Osteoblast (primary cell): ENCODE results near the gene KBTBD3. TPM values are rescaled to one million over a fixed set of nuclear protein-coding genes. Genes with fewer than 3 reads are reported as not detected.
"Not testable (repeated sequence)": the region's sequence is repeated elsewhere in the genome, so short reads cannot be mapped to it uniquely, and the experiment has no call there.

Experiments
- DNase-seq: peaks from one replicate; pipeline ENCODE4 v3.0.0; 2011; ENCODE audit warnings: low spot score, mixed read lengths; ENCODE audit not compliant: insufficient read length; ENCODE audit errors: missing footprints
- H2AFZ ChIP-seq: 2 replicates; pipeline ENCODE4 v1.6.0; 2011; ENCODE audit warnings: mild to moderate bottlenecking, low read length
- H3K27ac ChIP-seq: 2 replicates; pipeline ENCODE4 v1.5.1; 2011; ENCODE audit warnings: mild to moderate bottlenecking, low read depth, low read length, moderate library complexity
- H3K27me3 ChIP-seq: 2 replicates; pipeline ENCODE4 v1.6.0; 2012; ENCODE audit warnings: mild to moderate bottlenecking, control low read depth, inconsistent platforms, low read length, moderate library complexity; ENCODE audit not compliant: insufficient read depth
- H3K36me3 ChIP-seq: 2 replicates; pipeline ENCODE4 v1.5.1; 2011; ENCODE audit warnings: mild to moderate bottlenecking, low read length, control low read depth, moderate library complexity; ENCODE audit not compliant: insufficient read depth
- H3K4me1 ChIP-seq: 2 replicates; pipeline ENCODE4 v1.5.1; 2011; ENCODE audit warnings: mild to moderate bottlenecking, low read length, control low read depth, moderate library complexity; ENCODE audit not compliant: insufficient read depth
- H3K4me2 ChIP-seq: 2 replicates; pipeline ENCODE4 v1.6.0; 2011; ENCODE audit warnings: mild to moderate bottlenecking, low read length; ENCODE audit not compliant: insufficient read depth
- H3K4me3 ChIP-seq: fragments of 200-600 bp; sonication (generic); 3 replicates; pipeline ENCODE4 v1.5.1; 2012; ENCODE audit warnings: mild to moderate bottlenecking, low read length, inconsistent platforms; ENCODE audit not compliant: insufficient read depth
- H3K79me2 ChIP-seq: 2 replicates; pipeline ENCODE4 v1.6.0; 2012; ENCODE audit warnings: mild to moderate bottlenecking, low read length, control low read depth, inconsistent platforms; ENCODE audit not compliant: insufficient read depth
- H3K9me3 ChIP-seq: 2 replicates; pipeline ENCODE4 v1.5.1; 2011; ENCODE audit warnings: low read depth, low read length, control low read depth
- H4K20me1 ChIP-seq: 2 replicates; pipeline ENCODE4 v1.6.0; 2012; ENCODE audit warnings: mild to moderate bottlenecking, low read length, control low read depth; ENCODE audit not compliant: insufficient read depth
- total RNA-seq: library from RNA; depleted of rRNA; stranded (reverse); fragments of >200 nt; gene quantifications from 2 replicates; pipeline ENCODE4 v1.2.3, GENCODE V29; 2012
- TF ChIP-seq, protein P1 (sequence below): IDR thresholded peaks from 2 replicates; pipeline ENCODE4 v1.5.1; 2011; ENCODE audit warnings: mild to moderate bottlenecking, low read depth, low read length, moderate library complexity; ENCODE audit errors: extremely low read depth

KBTBD3 gene
- total RNA-seq, 1 donor, result 4.3 TPM

DNA sequence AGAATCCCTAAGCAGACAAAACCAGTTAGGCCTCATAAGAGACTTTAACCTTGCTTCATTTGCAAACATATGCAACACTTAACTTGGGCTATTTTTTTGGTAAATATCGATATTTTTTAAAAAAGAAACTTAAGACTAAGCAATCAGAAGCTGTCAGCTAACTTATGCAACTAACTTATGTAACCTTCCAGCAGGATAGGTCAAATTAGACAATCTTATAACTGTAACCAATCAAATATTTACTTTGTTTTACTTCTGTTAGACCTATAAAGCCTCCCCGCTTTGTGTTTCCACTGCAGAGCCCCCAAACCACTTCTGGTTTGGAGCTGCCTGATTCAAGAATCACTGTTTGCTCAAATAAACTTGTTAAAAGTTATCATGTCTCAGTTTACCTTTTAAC, 63.1 kb downstream of the KBTBD3 start:
- no peak overlapping the region for H3K4me3 ChIP-seq
- H3K9me3 ChIP-seq, result no peaks in the 10 kb centered on the region
- peaks cover 69% of the 10 kb centered on the region for H3K79me2 ChIP-seq
- H2AFZ ChIP-seq, result no peak overlapping the region
- H4K20me1 ChIP-seq, result no peaks in the 10 kb centered on the region
- H3K4me2 ChIP-seq, result no peak overlapping the region
- TF ChIP-seq, protein P1, sequence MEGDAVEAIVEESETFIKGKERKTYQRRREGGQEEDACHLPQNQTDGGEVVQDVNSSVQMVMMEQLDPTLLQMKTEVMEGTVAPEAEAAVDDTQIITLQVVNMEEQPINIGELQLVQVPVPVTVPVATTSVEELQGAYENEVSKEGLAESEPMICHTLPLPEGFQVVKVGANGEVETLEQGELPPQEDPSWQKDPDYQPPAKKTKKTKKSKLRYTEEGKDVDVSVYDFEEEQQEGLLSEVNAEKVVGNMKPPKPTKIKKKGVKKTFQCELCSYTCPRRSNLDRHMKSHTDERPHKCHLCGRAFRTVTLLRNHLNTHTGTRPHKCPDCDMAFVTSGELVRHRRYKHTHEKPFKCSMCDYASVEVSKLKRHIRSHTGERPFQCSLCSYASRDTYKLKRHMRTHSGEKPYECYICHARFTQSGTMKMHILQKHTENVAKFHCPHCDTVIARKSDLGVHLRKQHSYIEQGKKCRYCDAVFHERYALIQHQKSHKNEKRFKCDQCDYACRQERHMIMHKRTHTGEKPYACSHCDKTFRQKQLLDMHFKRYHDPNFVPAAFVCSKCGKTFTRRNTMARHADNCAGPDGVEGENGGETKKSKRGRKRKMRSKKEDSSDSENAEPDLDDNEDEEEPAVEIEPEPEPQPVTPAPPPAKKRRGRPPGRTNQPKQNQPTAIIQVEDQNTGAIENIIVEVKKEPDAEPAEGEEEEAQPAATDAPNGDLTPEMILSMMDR, result no peak
- no peak overlapping the region for H3K27ac ChIP-seq
- no peak for DNase-seq
- peaks cover 17% of the 10 kb centered on the region for H3K36me3 ChIP-seq
- H3K27me3 ChIP-seq, result no peaks in the 10 kb centered on the region
- H3K4me1 ChIP-seq, result peaks cover 23% of the 10 kb centered on the region

DNA sequence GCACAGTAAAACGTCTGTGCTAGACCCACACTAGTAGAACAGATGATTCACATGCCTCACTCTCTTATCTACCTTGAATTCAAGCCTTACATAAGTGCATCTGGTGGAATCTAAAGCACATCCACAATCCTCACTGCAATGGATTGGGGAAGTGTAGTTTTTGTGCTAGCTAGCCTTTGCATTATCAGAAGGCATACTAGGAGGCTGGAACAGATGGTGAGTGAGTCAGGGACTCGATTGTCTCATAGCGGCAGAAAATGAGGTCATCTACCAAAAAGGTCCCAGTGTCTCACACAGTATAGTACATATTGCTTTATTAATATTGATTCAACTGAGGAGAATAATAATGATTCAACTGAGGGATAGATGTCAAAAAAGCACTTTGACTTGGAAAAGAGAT, 64.4 kb downstream of the KBTBD3 start:
- Histone ChIP-seq H3K4me3 (no peak overlapping the region), H3K79me2 (peaks cover 65% of the 10 kb centered on the region), H3K4me2 (peak overlapping the region; percentile 30), H3K27ac (peak overlapping the region; percentile 79), H4K20me1 (no peaks in the 10 kb centered on the region), H3K36me3 (peaks cover 26% of the 10 kb centered on the region), H2AFZ (no peak overlapping the region), H3K27me3 (no peaks in the 10 kb centered on the region), H3K4me1 (peaks cover 23% of the 10 kb centered on the region), H3K9me3 (no peaks in the 10 kb centered on the region)
- TF ChIP-seq, protein P1, result no peak
- peak; percentile 25 for DNase-seq

DNA sequence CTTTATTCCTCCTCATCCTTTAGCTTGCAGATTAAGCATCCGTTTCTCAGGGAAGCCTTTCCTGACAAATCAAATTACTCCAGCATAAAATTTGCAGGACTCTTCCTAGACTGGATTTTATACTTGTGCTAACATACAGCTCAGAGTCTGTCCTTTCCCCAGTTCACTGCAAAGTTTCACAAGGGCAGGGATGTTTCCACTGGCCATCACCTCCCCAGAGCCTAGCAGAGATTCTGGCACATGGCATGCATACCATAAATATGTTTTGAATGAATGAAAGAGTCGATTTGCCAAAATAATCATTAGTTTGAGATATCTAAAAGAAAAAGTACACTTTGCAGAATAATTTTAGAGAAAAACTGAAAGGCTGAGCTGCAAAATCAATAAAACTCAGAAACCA, 65.7 kb downstream of the KBTBD3 start:
- no peaks in the 10 kb centered on the region for H3K9me3 ChIP-seq
- no peaks in the 10 kb centered on the region for H3K27me3 ChIP-seq
- no peak overlapping the region for H3K4me3 ChIP-seq
- H3K4me2 ChIP-seq, result peak overlapping the region; percentile 30
- peak; percentile 14 for DNase-seq
- H4K20me1 ChIP-seq, result no peaks in the 10 kb centered on the region
- no peak overlapping the region for H3K27ac ChIP-seq
- peaks cover 30% of the 10 kb centered on the region for H3K36me3 ChIP-seq
- TF ChIP-seq, protein P1, result no peak
- H3K4me1 ChIP-seq, result peaks cover 23% of the 10 kb centered on the region
- H2AFZ ChIP-seq, result no peak overlapping the region
- H3K79me2 ChIP-seq, result peaks cover 61% of the 10 kb centered on the region

DNA sequence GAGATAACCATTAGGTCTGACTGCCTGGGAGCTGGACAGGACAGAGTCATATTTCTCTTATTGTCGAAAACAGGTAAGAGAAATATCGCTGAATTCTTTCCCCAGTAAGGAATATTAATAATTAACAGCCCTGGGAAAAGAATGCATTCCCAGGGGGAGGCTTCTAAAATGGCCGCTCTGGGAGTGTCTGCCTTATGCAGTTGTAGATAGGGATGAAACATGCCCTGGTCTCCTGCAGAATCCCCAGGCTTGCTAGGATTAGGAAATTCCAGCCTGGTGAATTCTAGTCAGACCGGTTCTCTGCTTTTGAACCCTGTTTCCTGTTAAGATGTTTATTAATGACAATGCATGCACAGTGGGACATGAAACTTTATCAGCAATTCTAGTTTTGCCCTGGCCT, 74.1 kb downstream of the KBTBD3 start:
- not testable (repeated sequence) for H3K9me3 ChIP-seq

More for the DNA sequence above, 74.1 kb downstream of the KBTBD3 start:
- Histone ChIP-seq H3K36me3 (peaks cover 14% of the 10 kb centered on the region), H3K79me2 (peaks cover 16% of the 10 kb centered on the region)
- not testable (repeated sequence) for H3K4me1 ChIP-seq, H3K27ac ChIP-seq, H2AFZ ChIP-seq, DNase-seq, H3K27me3 ChIP-seq, H3K4me2 ChIP-seq, H4K20me1 ChIP-seq, H3K4me3 ChIP-seq
